Astrocyte (in vitro differentiated cells and primary cell): ENCODE results near the gene SUMO3. TPM values are rescaled to one million over a fixed set of nuclear protein-coding genes. Genes with fewer than 3 reads are reported as not detected.

ENCODE experiments used
- DNase-seq: peaks from one replicate; pipeline ENCODE4 v3.0.0-alpha.2; 2010; ENCODE audit warnings: low read depth
- FAIRE-seq: peaks from 2 replicates; lab custom pipeline; 2011; peaks lifted over from hg19 to GRCh38; lab: Jason Lieb, UNC
- H2AFZ ChIP-seq: 2 replicates; pipeline ENCODE4 v1.6.0; 2012; ENCODE audit warnings: low read depth, low read length, inconsistent platforms
- H3K27ac ChIP-seq: 2 replicates; pipeline ENCODE4 v1.5.1; 2011; ENCODE audit warnings: low read depth, low read length, inconsistent platforms
- H3K27me3 ChIP-seq: 2 replicates; pipeline ENCODE4 v1.6.0; 2011; ENCODE audit warnings: low read length, inconsistent platforms; ENCODE audit not compliant: insufficient read depth
- H3K36me3 ChIP-seq: 2 replicates; pipeline ENCODE4 v1.5.1; 2011; ENCODE audit warnings: low read length, inconsistent platforms; ENCODE audit not compliant: insufficient read depth
- H3K4me1 ChIP-seq: 2 replicates; pipeline ENCODE4 v1.5.1; 2011; ENCODE audit warnings: low read length, inconsistent platforms; ENCODE audit not compliant: insufficient read depth
- H3K4me2 ChIP-seq: 2 replicates; pipeline ENCODE4 v1.6.0; 2012; ENCODE audit warnings: low read length, inconsistent platforms
- H3K4me3 ChIP-seq: 2 replicates; pipeline ENCODE4 v1.5.1; 2011; ENCODE audit warnings: low read depth, mild to moderate bottlenecking, low read length, inconsistent platforms; ENCODE audit not compliant: insufficient read depth
- H3K79me2 ChIP-seq: 2 replicates; pipeline ENCODE4 v1.6.0; 2012; ENCODE audit warnings: mild to moderate bottlenecking, low read length, inconsistent platforms; ENCODE audit not compliant: insufficient read depth
- H3K9ac ChIP-seq: 2 replicates; pipeline ENCODE4 v1.6.0; 2012; ENCODE audit warnings: mild to moderate bottlenecking, low read length, inconsistent platforms
- H3K9me3 ChIP-seq: 2 replicates; pipeline ENCODE4 v1.5.1; 2012; ENCODE audit warnings: low read depth, mild to moderate bottlenecking, low read length, inconsistent platforms; ENCODE audit not compliant: insufficient read depth
- H4K20me1 ChIP-seq: 2 replicates; pipeline ENCODE4 v1.6.0; 2012; ENCODE audit warnings: low read length, inconsistent platforms; ENCODE audit not compliant: insufficient read depth
- H3K27ac Mint-ChIP-seq: one replicate; pipeline ENCODE4 v1.8.0; 2021; ENCODE audit warnings: mild to moderate bottlenecking, mixed read lengths; ENCODE audit not compliant: unreplicated experiment
- H3K27me3 Mint-ChIP-seq: one replicate; pipeline ENCODE4 v1.8.0; 2021; ENCODE audit warnings: low read depth, mixed read lengths; ENCODE audit not compliant: unreplicated experiment
- H3K36me3 Mint-ChIP-seq: one replicate; pipeline ENCODE4 v1.8.0; 2021; ENCODE audit warnings: low read depth, mixed read lengths; ENCODE audit not compliant: unreplicated experiment
- H3K4me1 Mint-ChIP-seq: one replicate; pipeline ENCODE4 v1.8.0; 2021; ENCODE audit warnings: low read depth, mixed read lengths; ENCODE audit not compliant: unreplicated experiment
- H3K4me3 Mint-ChIP-seq: one replicate; pipeline ENCODE4 v1.8.0; 2021; ENCODE audit warnings: mild to moderate bottlenecking, moderate library complexity, mixed read lengths; ENCODE audit not compliant: unreplicated experiment
- H3K9me3 Mint-ChIP-seq: one replicate; pipeline ENCODE4 v1.8.0; 2021; ENCODE audit warnings: mild to moderate bottlenecking, mixed read lengths; ENCODE audit not compliant: unreplicated experiment
- CTCF ChIP-seq: IDR thresholded peaks from 2 replicates; pipeline ENCODE4 v1.5.1; 2011; ENCODE audit warnings: low read depth, mild to moderate bottlenecking, inconsistent platforms, low read length, moderate library complexity; ENCODE audit not compliant: insufficient read depth
- EZH2 ChIP-seq: IDR thresholded peaks from 2 replicates; pipeline ENCODE4 v1.6.1; 2012; ENCODE audit warnings: mild to moderate bottlenecking, low read length, inconsistent platforms; ENCODE audit not compliant: insufficient read depth
- total RNA-seq: library from RNA; stranded (reverse); gene quantifications from 2 replicates; pipeline ENCODE4 v1.2.1, GENCODE V29; 2021

SUMO3 gene
- total RNA-seq, 1 donor from 2014 or later, result 83.5 TPM

- H3K4me1 Mint-ChIP-seq, result peaks cover 9% of the 10 kb centered on the region
- FAIRE-seq (no peak), DNase-seq (no peak)
- Histone ChIP-seq H4K20me1 (peaks cover 28% of the 10 kb centered on the region), H3K27me3 (no peaks in the 10 kb centered on the region), H3K4me3 (no peak overlapping the region), H3K79me2 (no peaks in the 10 kb centered on the region), H3K4me1 (peaks cover 13% of the 10 kb centered on the region), H3K4me2 (no peak overlapping the region), H2AFZ (no peak overlapping the region), H3K27ac (no peak overlapping the region), H3K9me3 (no peaks in the 10 kb centered on the region), H3K36me3 (peaks cover 15% of the 10 kb centered on the region), H3K9ac (no peak overlapping the region)
- peaks cover 14% of the 10 kb centered on the region for H3K36me3 Mint-ChIP-seq
- H3K27ac Mint-ChIP-seq, result no peak overlapping the region
- peaks cover 1% of the 10 kb centered on the region for H3K9me3 Mint-ChIP-seq
- H3K4me3 Mint-ChIP-seq, result no peak overlapping the region
- no peaks in the 10 kb centered on the region for H3K27me3 Mint-ChIP-seq
- TF ChIP-seq CTCF (no peak), EZH2 (no peak)
These were observed 49.7 kb downstream of the SUMO3 start for GRCh38 chr21:44767834-44768831.

GRCh38 chr21:44766818-44767354 lies 51.0 kb downstream of the SUMO3 start:
- no peak overlapping the region for H3K4me3 Mint-ChIP-seq
- no peak overlapping the region for H2AFZ ChIP-seq
- no peak overlapping the region for H3K9ac ChIP-seq
- no peaks in the 10 kb centered on the region for H3K27me3 Mint-ChIP-seq
- H3K27ac Mint-ChIP-seq, result no peak overlapping the region
- no peak overlapping the region for H3K27ac ChIP-seq
- H3K9me3 ChIP-seq, result no peaks in the 10 kb centered on the region
- H3K4me2 ChIP-seq, result no peak overlapping the region
- H3K4me1 Mint-ChIP-seq, result peaks cover 9% of the 10 kb centered on the region
- H3K27me3 ChIP-seq, result no peaks in the 10 kb centered on the region
- TF ChIP-seq CTCF (no peak), EZH2 (no peak)
- peaks cover 13% of the 10 kb centered on the region for H3K4me1 ChIP-seq
- no peaks in the 10 kb centered on the region for H3K79me2 ChIP-seq
- no peaks in the 10 kb centered on the region for H3K9me3 Mint-ChIP-seq
- no peak overlapping the region for H3K4me3 ChIP-seq
- peaks cover 4% of the 10 kb centered on the region for H3K36me3 Mint-ChIP-seq
- FAIRE-seq (no peak), DNase-seq (no peak)
- H4K20me1 ChIP-seq, result peaks cover 16% of the 10 kb centered on the region
- peaks cover 12% of the 10 kb centered on the region for H3K36me3 ChIP-seq
